K562 (cell line): ENCODE measurements around the gene FTO. TPM values are rescaled to one million over a fixed set of nuclear protein-coding genes. Genes with fewer than 3 reads are reported as not detected.

Experiments
- ATAC-seq: fragments of 200-7000 bp; cut with Tn5 transposase; 3 replicates; pipeline ENCODE4 v1.9.1; 2020; ENCODE audit warnings: moderate library complexity
- BruUV-seq: library from RNA; stranded (reverse); fragments of 400-500 nt; replicated peaks from 2 replicates; lab custom pipeline; 2021; lab: Mats Ljungman, UMichigan
- CTCF ChIA-PET: fragments of 300-600 bp; formaldehyde crosslinking; extraction: SDS; loops from one replicate; lab custom pipeline; 2021; ENCODE audit warnings: low intra/inter-chr PET ratio; lab: Yijun Ruan, JAX
- POLR2A ChIA-PET: fragments of 300-600, 350-650 bp; sonication (Branson Sonifier 250); formaldehyde crosslinking; extraction: SDS; loops from one replicate; lab custom pipeline; 2021; ENCODE audit warnings: antibody characterized with exemption, inconsistent platforms; lab: Yijun Ruan, JAX
- DNase-seq, 4 experiments: peaks; one replicate each; pipeline versions ENCODE4 v3.0.0 to v3.0.0-alpha.2; 2011 to 2018; ENCODE audit warnings: low spot score in 3 of 4, mixed read lengths in 3 of 4; ENCODE audit errors: extremely low read depth in 1 of 4
- FAIRE-seq: peaks from 2 replicates; lab custom pipeline; 2011; peaks lifted over from hg19 to GRCh38; lab: Jason Lieb, UNC
- H2AFZ ChIP-seq: 2 replicates; pipeline ENCODE4 v1.6.0; 2011; ENCODE audit warnings: low read depth, low read length, control low read depth, inconsistent platforms
- H3K27ac ChIP-seq: fragments of 200-600 bp; 3 replicates; pipeline ENCODE4 v1.8.0; 2011; ENCODE audit warnings: low read depth, mild to moderate bottlenecking, control low read depth, inconsistent platforms, low read length, moderate library complexity, mixed read lengths; ENCODE audit errors: extremely low read depth
- H3K27me3 ChIP-seq, 2 experiments: fragments of 300-600 bp in 1 of 2; 2 replicates in 1 of 2; 3 replicates in 1 of 2; pipeline versions ENCODE4 v1.6.0 to v1.8.0; 2011; ENCODE audit warnings: inconsistent platforms in 2 of 2, low read length in 2 of 2, mild to moderate bottlenecking in 1 of 2, mixed read lengths in 1 of 2, moderate library complexity in 1 of 2; ENCODE audit not compliant: control insufficient read depth in 2 of 2, insufficient read depth in 2 of 2
- H3K36me3 ChIP-seq: fragments of 300-600 bp; 3 replicates; pipeline ENCODE4 v1.8.0; 2011; ENCODE audit warnings: mild to moderate bottlenecking, low read length, inconsistent platforms; ENCODE audit not compliant: control insufficient read depth, insufficient read depth
- H3K4me1 ChIP-seq, 2 experiments: fragments of 200-600 bp in 1 of 2; replicated peaks in 1 of 2; 2 replicates in 1 of 2; 3 replicates in 1 of 2; pipeline versions ENCODE4 v1.5.1 to v1.8.0; 2011; ENCODE audit warnings: inconsistent platforms in 2 of 2, low read length in 2 of 2, mild to moderate bottlenecking in 1 of 2, mixed read lengths in 1 of 2, moderate library complexity in 1 of 2; ENCODE audit not compliant: control insufficient read depth in 2 of 2, insufficient read depth in 2 of 2
- H3K4me2 ChIP-seq: 2 replicates; pipeline ENCODE4 v1.6.1; 2011; ENCODE audit warnings: low read length, control low read depth, inconsistent platforms, mixed read lengths; ENCODE audit not compliant: insufficient read depth
- H3K4me3 ChIP-seq: fragments of 200-600 bp; sonication (generic), shearing (Covaris generic); 2 replicates; pipeline ENCODE4 v1.5.1; 2016; ENCODE audit warnings: control low read depth, inconsistent platforms
- H3K79me2 ChIP-seq: fragments of 200-600 bp; 3 replicates; pipeline ENCODE4 v1.8.0; 2011; ENCODE audit warnings: low read length, inconsistent platforms; ENCODE audit not compliant: control insufficient read depth, insufficient read depth
- H3K9ac ChIP-seq, 2 experiments: 2 replicates each; pipeline versions ENCODE4 v1.6.0 to v1.6.1; 2011; ENCODE audit warnings: low read depth in 2 of 2, low read length in 2 of 2, control low read depth in 1 of 2, inconsistent platforms in 1 of 2, mild to moderate bottlenecking in 1 of 2, mixed read lengths in 1 of 2; ENCODE audit not compliant: insufficient read depth in 1 of 2
- H3K9me1 ChIP-seq: one replicate; pipeline ENCODE4 v1.6.0; 2011; ENCODE audit warnings: inconsistent platforms, mild to moderate bottlenecking, low read length, moderate library complexity; ENCODE audit not compliant: control insufficient read depth, insufficient read depth
- H3K9me3 ChIP-seq: replicated peaks from 2 replicates; pipeline ENCODE4 v1.5.1; 2011; ENCODE audit warnings: low read depth, low read length, inconsistent platforms; ENCODE audit not compliant: control insufficient read depth, insufficient read depth
- H4K20me1 ChIP-seq: replicated peaks from 2 replicates; pipeline ENCODE4 v1.6.1; 2011; ENCODE audit warnings: low read length, inconsistent platforms, mixed read lengths; ENCODE audit not compliant: control insufficient read depth, insufficient read depth
- CBX5 ChIP-seq: IDR thresholded peaks from 2 replicates; pipeline ENCODE4 v1.6.1; 2014; ENCODE audit warnings: low read depth, borderline replicate concordance
- KLF13 ChIP-seq: fragments of 450-650 bp; IDR thresholded peaks from 2 replicates; pipeline ENCODE4 v1.6.1; 2016; ENCODE audit warnings: missing genetic modification characterization, low read depth, mild to moderate bottlenecking, missing compliant biosample characterization, moderate library complexity, borderline replicate concordance
- MTA2 ChIP-seq: fragments of 450-650 bp; IDR thresholded peaks from 2 replicates; pipeline ENCODE4 v1.6.1; 2016; ENCODE audit warnings: low read depth
- PHF8 ChIP-seq: fragments of 200-600 bp; sonication (generic); IDR thresholded peaks from 2 replicates; pipeline ENCODE4 v1.6.1; 2012; ENCODE audit warnings: mixed run types, mild to moderate bottlenecking, inconsistent platforms, low read length, moderate library complexity, borderline replicate concordance
- RFX7 ChIP-seq: fragments of 250-450 bp; sonication (Bioruptor Pico); IDR thresholded peaks from 2 replicates; pipeline ENCODE4 v1.5.1; 2021; ENCODE audit warnings: mild to moderate bottlenecking
- STAG1 ChIP-seq: sonication (generic); formaldehyde crosslinking; IDR thresholded peaks from 2 replicates; pipeline ENCODE4 v1.5.0; 2020; ENCODE audit warnings: missing genetic modification reagents, borderline replicate concordance
- WHSC1 ChIP-seq: IDR thresholded peaks from one replicate; pipeline ENCODE4 v1.6.1; 2012; ENCODE audit warnings: low read length, control low read depth, inconsistent platforms
- ZNF551 ChIP-seq: fragments of 250-450 bp; sonication (Bioruptor Pico); IDR thresholded peaks from 2 replicates; pipeline ENCODE4 v1.5.0; 2021; ENCODE audit warnings: mild to moderate bottlenecking, moderate library complexity
- ZNF75A ChIP-seq: fragments of 450-650 bp; formaldehyde crosslinking; IDR thresholded peaks from 2 replicates; pipeline ENCODE4 v1.4.0; 2020; ENCODE audit warnings: mild to moderate bottlenecking
- WGBS: fragments of 100-300 bp; shearing (Covaris generic); methylation state at CpG from one replicate; pipeline ENCODE4 v1.1.6; 2016; ENCODE audit warnings: low coverage, mixed read lengths; ENCODE audit not compliant: insufficient coverage; ENCODE audit errors: missing lambda C conversion rate; 5-methylcytosine and 5-hydroxymethylcytosine counted together
- in situ Hi-C: fragments of 300-500 bp; cut with MboI; formaldehyde crosslinking; loops from 4 replicates; pipeline ENCODE4 v1.15.0; 2018; ENCODE audit warnings: inconsistent platforms, mixed read lengths
- intact Hi-C: fragments of 100-400 bp; cut with micrococcal nuclease; formaldehyde crosslinking; loops from 2 replicates; pipeline ENCODE4 v1.14.2; 2022
- polyA plus RNA-seq, 8 experiments: library from polyadenylated mRNA; depleted of rRNA in 4 of 8; stranded (reverse) in 5 of 8; unstranded in 3 of 8; fragments of >200 nt; fragmentation: Nextera tagmentation in 2 of 8; fragmentation: Illumina TruSeq in 1 of 8; extraction: Ambion mirVana in 2 of 8; extraction: Trizol in 1 of 8; gene quantifications; 2 replicates each; pipeline versions ENCODE4 v1.2.1 to v1.2.3, GENCODE V29; 2011 to 2014; ENCODE audit warnings: inconsistent platforms in 1 of 8, missing spikeins in 1 of 8
- total RNA-seq, 7 experiments: library from RNA; depleted of rRNA in 6 of 7; stranded (reverse); fragments of >200 nt in 6 of 7; fragmentation: Illumina TruSeq in 2 of 7; extraction: Trizol in 2 of 7; gene quantifications; 2 replicates each; pipeline versions ENCODE4 v1.2.1 to v1.2.3, GENCODE V29; 2011 to 2021; ENCODE audit warnings: low replicate concordance in 1 of 7

The FTO gene
- total and polyA plus RNA-seq, 9 of the 15 experiments (the other 6 are each of a cell fraction or from before 2014, with no cell fraction given): 11.3 to 27.7 (median 25.5) TPM

GRCh38 chr16:54031107-54031760 is 327.3 kb downstream of the FTO start:
- no peaks in the 10 kb centered on the region for H3K36me3 ChIP-seq
- no peak overlapping the region for H3K4me3 ChIP-seq
- 35% methylated on average over 5 of the region's 5 CpGs for WGBS
- in situ Hi-C loops: no loop called here
- TF ChIP-seq STAG1 (CRISPR knock-in tag): no peak
- no peak for TF ChIP-seq ZNF75A (CRISPR knock-in tag)
- no peak for TF ChIP-seq PHF8
- TF ChIP-seq WHSC1: no peak
- TF ChIP-seq KLF13 (tag): no peak
- TF ChIP-seq CBX5: peak; percentile 68; the same call in 1 of the 2 replicates
- no peak for TF ChIP-seq RFX7 (CRISPR knock-in tag)
- TF ChIP-seq ZNF551 (CRISPR knock-in tag): no peak
- no peak for TF ChIP-seq MTA2
- TF ChIP-seq, all 486 proteins: peak for 1
- no peaks in the 10 kb centered on the region for H3K9me1 ChIP-seq
- no peaks in the 10 kb centered on the region for H3K9me3 ChIP-seq
- H3K27ac ChIP-seq: no peak overlapping the region
- no peak overlapping the region for H3K9ac ChIP-seq
- no peak for ATAC-seq
- POLR2A ChIA-PET: no interaction called here
- no peaks in the 10 kb centered on the region for H3K79me2 ChIP-seq
- intact Hi-C loops: no loop called here
- CTCF ChIA-PET: no interaction called here
- BruUV-seq: no TSS peak
- no peak overlapping the region for H2AFZ ChIP-seq
- no peaks in the 10 kb centered on the region for H3K4me1 ChIP-seq
- no peaks in the 10 kb centered on the region for H4K20me1 ChIP-seq
- no peak for FAIRE-seq
- H3K27me3 ChIP-seq: no peaks in the 10 kb centered on the region
- DNase-seq: no peak
- H3K4me2 ChIP-seq: no peak overlapping the region
